Fibroblast of lung (primary cell): ENCODE results near the gene MED20. TPM values are rescaled to one million over a fixed set of nuclear protein-coding genes. Genes with fewer than 3 reads are reported as not detected.

ENCODE experiments used
- DNase-seq, 2 donors: peaks; one replicate each; pipeline versions ENCODE4 v3.0.0 to v3.0.0-alpha.2; 2010; ENCODE audit warnings: low read depth in 2 of 2
- H2AFZ ChIP-seq: 2 replicates; pipeline ENCODE4 v1.5.1; 2012; ENCODE audit warnings: low read length, control low read depth, inconsistent platforms
- H3K27ac ChIP-seq: 2 replicates; pipeline ENCODE4 v1.5.1; 2011; ENCODE audit warnings: low read length, control low read depth; ENCODE audit not compliant: insufficient read depth
- H3K27me3 ChIP-seq: 2 replicates; pipeline ENCODE4 v1.5.1; 2011; ENCODE audit warnings: mild to moderate bottlenecking, low read length; ENCODE audit not compliant: control insufficient read depth, insufficient read depth
- H3K36me3 ChIP-seq: 2 replicates; pipeline ENCODE4 v1.5.1; 2011; ENCODE audit warnings: low read length; ENCODE audit not compliant: control insufficient read depth, insufficient read depth
- H3K4me1 ChIP-seq: 2 replicates; pipeline ENCODE4 v1.5.1; 2011; ENCODE audit warnings: low read length; ENCODE audit not compliant: control insufficient read depth, insufficient read depth; ENCODE audit errors: extremely low read depth
- H3K4me2 ChIP-seq: 2 replicates; pipeline ENCODE4 v1.5.1; 2011; ENCODE audit warnings: low read length, control low read depth; ENCODE audit not compliant: insufficient read depth; ENCODE audit errors: extremely low read depth
- H3K4me3 ChIP-seq, 4 experiments: fragments of 200-600 bp in 1 of 4; sonication (generic) in 1 of 4; replicated peaks in 1 of 4; 2 replicates each; pipeline ENCODE4 v1.5.1; 2011 to 2016; ENCODE audit warnings: low read length in 4 of 4, low read depth in 3 of 4, mild to moderate bottlenecking in 3 of 4, control low read depth in 2 of 4, inconsistent platforms in 1 of 4, mixed read lengths in 1 of 4; ENCODE audit not compliant: insufficient read depth in 1 of 4; ENCODE audit errors: control extremely low read depth in 1 of 4
- H3K79me2 ChIP-seq: 2 replicates; pipeline ENCODE4 v1.5.1; 2012; ENCODE audit warnings: mild to moderate bottlenecking, low read length, inconsistent platforms; ENCODE audit not compliant: control insufficient read depth, insufficient read depth
- H3K9ac ChIP-seq: 2 replicates; pipeline ENCODE4 v1.5.1; 2011; ENCODE audit warnings: mild to moderate bottlenecking, low read length, control low read depth; ENCODE audit not compliant: insufficient read depth
- H3K9me3 ChIP-seq: 2 replicates; pipeline ENCODE4 v1.5.1; 2012; ENCODE audit warnings: low read depth, low read length; ENCODE audit not compliant: control insufficient read depth, insufficient read depth
- H4K20me1 ChIP-seq: 2 replicates; pipeline ENCODE4 v1.5.1; 2011; ENCODE audit warnings: low read length; ENCODE audit not compliant: control insufficient read depth, insufficient read depth; ENCODE audit errors: extremely low read depth
- EZH2 ChIP-seq: IDR thresholded peaks from 2 replicates; pipeline ENCODE4 v1.5.1; 2012; ENCODE audit warnings: low read length, control low read depth, mild to moderate bottlenecking; ENCODE audit errors: missing control alignments
- polyA plus RNA-seq, 2 donors: library from polyadenylated mRNA; depleted of rRNA in 1 of 2; stranded (reverse) in 1 of 2; unstranded in 1 of 2; fragments of >200 nt; gene quantifications; 2 replicates each; pipeline ENCODE4 v1.2.1, GENCODE V29; 2011 to 2012; ENCODE audit warnings: missing spikeins in 1 of 2
- total RNA-seq: library from RNA; depleted of rRNA; stranded (reverse); fragments of >200 nt; gene quantifications from 2 replicates; pipeline ENCODE4 v1.2.1, GENCODE V29; 2014
- TF ChIP-seq, protein P1 (sequence below), 2 donors: IDR thresholded peaks in 1 of 2; conservative IDR thresholded peaks in 1 of 2; 1 replicate in 1 of 2; 2 replicates in 1 of 2; pipeline ENCODE4 v1.5.1; 2011 to 2012; ENCODE audit warnings: low read length in 2 of 2, control low read depth in 1 of 2, inconsistent platforms in 1 of 2, low read depth in 1 of 2, mild to moderate bottlenecking in 1 of 2

The MED20 gene
- total and polyA plus RNA-seq, 2 donors (not counting 1 experiment from before 2014, with no cell fraction given): 27.7 to 38.6 TPM

DNA sequence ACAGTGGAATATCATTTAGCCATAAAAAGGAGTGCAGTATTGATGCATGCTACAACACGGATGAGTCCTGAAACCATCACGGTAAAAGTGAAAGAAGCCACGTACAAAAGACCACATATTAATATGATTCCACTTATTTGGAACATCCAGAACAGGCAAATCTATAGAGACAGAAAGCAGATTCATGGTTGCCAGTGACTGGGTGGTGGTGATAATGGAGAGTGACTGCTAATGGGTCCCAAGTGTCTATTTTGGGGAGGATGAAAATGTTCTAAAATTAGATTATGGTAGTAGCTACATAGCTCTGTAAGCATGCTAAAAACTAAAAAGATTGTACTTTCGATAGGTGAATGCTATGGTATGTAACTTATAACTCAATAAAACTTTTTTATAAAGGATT lies 39.1 kb upstream of the MED20 start:
- Histone ChIP-seq H3K27me3 (no peaks in the 10 kb centered on the region), H3K4me1 (no peaks in the 10 kb centered on the region), H3K9me3 (no peaks in the 10 kb centered on the region), H3K27ac (no peak overlapping the region), H2AFZ (no peak overlapping the region), H3K36me3 (no peaks in the 10 kb centered on the region), H3K4me3 (no peak overlapping the region), H3K4me2 (no peak overlapping the region), H3K9ac (no peak overlapping the region), H3K79me2 (no peaks in the 10 kb centered on the region), H4K20me1 (no peaks in the 10 kb centered on the region)
- TF ChIP-seq, protein P1, sequence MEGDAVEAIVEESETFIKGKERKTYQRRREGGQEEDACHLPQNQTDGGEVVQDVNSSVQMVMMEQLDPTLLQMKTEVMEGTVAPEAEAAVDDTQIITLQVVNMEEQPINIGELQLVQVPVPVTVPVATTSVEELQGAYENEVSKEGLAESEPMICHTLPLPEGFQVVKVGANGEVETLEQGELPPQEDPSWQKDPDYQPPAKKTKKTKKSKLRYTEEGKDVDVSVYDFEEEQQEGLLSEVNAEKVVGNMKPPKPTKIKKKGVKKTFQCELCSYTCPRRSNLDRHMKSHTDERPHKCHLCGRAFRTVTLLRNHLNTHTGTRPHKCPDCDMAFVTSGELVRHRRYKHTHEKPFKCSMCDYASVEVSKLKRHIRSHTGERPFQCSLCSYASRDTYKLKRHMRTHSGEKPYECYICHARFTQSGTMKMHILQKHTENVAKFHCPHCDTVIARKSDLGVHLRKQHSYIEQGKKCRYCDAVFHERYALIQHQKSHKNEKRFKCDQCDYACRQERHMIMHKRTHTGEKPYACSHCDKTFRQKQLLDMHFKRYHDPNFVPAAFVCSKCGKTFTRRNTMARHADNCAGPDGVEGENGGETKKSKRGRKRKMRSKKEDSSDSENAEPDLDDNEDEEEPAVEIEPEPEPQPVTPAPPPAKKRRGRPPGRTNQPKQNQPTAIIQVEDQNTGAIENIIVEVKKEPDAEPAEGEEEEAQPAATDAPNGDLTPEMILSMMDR (conservative IDR thresholded peaks at IDR 0.05 in 1 of 2, IDR thresholded peaks at IDR 0.05 in 1 of 2; ENCODE audit: low read depth in 1 of 2, low read length in 2 of 2): no peak
- no peak for TF ChIP-seq EZH2
- no peak for DNase-seq

DNA sequence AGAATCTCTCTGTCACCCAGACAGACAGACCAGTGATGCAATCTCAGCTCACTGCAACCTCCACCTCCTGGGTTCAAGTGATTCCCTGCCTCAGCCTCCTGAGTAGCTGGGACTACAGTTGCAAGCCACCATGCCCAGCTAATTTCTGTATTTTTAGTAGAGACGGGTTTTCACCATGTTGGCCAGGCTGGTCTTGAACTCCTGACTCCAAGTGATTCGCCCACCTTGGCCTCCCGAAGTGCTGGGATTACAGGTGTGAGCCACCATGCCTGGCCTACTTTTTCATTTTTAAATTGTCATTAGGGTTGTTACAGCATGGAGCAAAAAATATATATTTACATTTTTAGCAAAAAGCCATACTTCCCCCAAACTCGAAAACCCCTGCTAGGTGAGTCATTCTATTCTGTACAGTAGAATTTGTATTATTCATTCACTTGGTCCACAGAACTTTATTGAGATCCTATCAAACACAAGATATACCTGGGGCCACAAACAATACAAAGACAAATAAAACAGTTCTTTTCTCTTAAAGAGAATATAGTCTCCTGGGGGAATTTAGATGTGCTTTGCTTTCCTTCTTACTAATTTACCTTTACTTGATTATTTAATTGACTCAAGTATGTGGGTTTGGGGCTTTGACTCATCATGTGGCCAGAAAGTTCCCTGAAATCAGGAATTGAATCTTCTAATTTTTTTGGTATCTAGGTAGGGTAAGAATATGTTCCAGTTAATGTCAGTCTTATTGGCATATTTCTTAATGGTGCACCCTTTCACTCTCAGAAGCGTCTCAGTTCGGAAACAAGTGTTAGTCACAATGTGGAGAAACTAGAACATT lies 37.3 kb upstream of the MED20 start:
- no peak overlapping the region for H3K27ac ChIP-seq
- no peak for TF ChIP-seq EZH2
- TF ChIP-seq, protein P1 (conservative IDR thresholded peaks at IDR 0.05 in 1 of 2, IDR thresholded peaks at IDR 0.05 in 1 of 2; ENCODE audit: low read depth in 1 of 2, low read length in 2 of 2): no peak
- no peak overlapping the region for H2AFZ ChIP-seq
- no peaks in the 10 kb centered on the region for H3K79me2 ChIP-seq
- no peaks in the 10 kb centered on the region for H3K4me1 ChIP-seq
- H3K27me3 ChIP-seq: no peaks in the 10 kb centered on the region
- H4K20me1 ChIP-seq: no peaks in the 10 kb centered on the region
- H3K9ac ChIP-seq: no peak overlapping the region
- H3K9me3 ChIP-seq: no peaks in the 10 kb centered on the region
- no peak overlapping the region for H3K4me2 ChIP-seq
- H3K36me3 ChIP-seq: no peaks in the 10 kb centered on the region
- no peak for DNase-seq
- H3K4me3 ChIP-seq: no peak overlapping the region

DNA sequence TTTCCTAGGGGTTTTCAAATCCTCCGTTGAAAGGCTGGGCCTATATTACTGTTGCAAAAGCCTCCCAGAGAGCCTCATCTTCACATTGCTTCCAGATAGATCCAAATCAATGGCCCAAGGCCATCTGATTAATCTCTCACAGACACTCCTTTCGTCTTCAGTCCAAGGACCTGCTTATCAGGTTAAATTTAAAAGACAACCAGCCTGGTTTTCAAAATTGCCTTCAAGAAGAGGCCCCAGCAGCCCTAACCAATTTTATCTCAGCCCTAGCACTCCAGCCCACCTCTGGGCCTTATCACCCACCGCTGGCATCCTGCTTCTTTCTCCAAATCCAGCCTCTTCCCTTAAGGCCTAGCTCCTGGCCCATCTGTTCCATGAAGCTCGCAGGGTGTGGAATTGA lies 36.2 kb upstream of the MED20 start:
- TF ChIP-seq, protein P1 (conservative IDR thresholded peaks at IDR 0.05 in 1 of 2, IDR thresholded peaks at IDR 0.05 in 1 of 2; ENCODE audit: low read depth in 1 of 2, low read length in 2 of 2): no peak
- TF ChIP-seq EZH2: no peak
- DNase-seq: no peak

More for the DNA sequence above, 36.2 kb upstream of the MED20 start:
- H3K4me3 ChIP-seq: no peak overlapping the region
- no peaks in the 10 kb centered on the region for H3K4me1 ChIP-seq
- H2AFZ ChIP-seq: no peak overlapping the region
- no peaks in the 10 kb centered on the region for H3K79me2 ChIP-seq
- no peaks in the 10 kb centered on the region for H4K20me1 ChIP-seq
- no peaks in the 10 kb centered on the region for H3K36me3 ChIP-seq
- H3K27ac ChIP-seq: no peak overlapping the region
- no peak overlapping the region for H3K9ac ChIP-seq
- no peak overlapping the region for H3K4me2 ChIP-seq
- no peaks in the 10 kb centered on the region for H3K9me3 ChIP-seq
- H3K27me3 ChIP-seq: no peaks in the 10 kb centered on the region
